ENCODE results near the gene STK35. TPM values are rescaled to one million over a fixed set of nuclear protein-coding genes. Genes with fewer than 3 reads are reported as not detected.

Gene STK35
- total RNA-seq, 2 experiments from 2014 or later, result 18.0 to 18.4 TPM

DNA sequence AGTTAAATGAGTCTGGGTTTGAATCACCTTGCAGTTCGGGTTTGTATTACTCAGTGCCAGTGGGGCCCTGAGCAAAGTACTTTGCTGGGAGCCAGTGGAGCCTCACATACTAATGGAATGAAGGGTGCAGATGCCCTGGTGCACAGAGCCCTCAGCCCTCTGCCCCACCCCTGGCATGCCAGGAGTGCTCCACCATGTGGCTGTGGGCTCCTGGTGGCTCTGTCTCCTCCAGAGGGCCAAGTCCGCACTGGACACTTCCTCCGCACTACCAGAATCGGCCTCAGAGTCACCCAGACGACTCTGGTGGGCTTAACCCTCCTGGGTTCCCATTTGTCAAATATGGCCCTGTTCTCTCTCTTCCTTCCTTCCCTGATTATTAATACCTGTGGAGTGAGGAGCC lies 94.0 kb downstream of the STK35 start:
- DNase-seq (no peak), ATAC-seq (no peak)
- intact Hi-C loops (cut with micrococcal nuclease), result no loop called here
- TF ChIP-seq, protein P1, sequence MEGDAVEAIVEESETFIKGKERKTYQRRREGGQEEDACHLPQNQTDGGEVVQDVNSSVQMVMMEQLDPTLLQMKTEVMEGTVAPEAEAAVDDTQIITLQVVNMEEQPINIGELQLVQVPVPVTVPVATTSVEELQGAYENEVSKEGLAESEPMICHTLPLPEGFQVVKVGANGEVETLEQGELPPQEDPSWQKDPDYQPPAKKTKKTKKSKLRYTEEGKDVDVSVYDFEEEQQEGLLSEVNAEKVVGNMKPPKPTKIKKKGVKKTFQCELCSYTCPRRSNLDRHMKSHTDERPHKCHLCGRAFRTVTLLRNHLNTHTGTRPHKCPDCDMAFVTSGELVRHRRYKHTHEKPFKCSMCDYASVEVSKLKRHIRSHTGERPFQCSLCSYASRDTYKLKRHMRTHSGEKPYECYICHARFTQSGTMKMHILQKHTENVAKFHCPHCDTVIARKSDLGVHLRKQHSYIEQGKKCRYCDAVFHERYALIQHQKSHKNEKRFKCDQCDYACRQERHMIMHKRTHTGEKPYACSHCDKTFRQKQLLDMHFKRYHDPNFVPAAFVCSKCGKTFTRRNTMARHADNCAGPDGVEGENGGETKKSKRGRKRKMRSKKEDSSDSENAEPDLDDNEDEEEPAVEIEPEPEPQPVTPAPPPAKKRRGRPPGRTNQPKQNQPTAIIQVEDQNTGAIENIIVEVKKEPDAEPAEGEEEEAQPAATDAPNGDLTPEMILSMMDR (IDR thresholded peaks at IDR 0.05), result no peak
- POLR2A ChIA-PET, result no interaction called here
- H3K4me3 Mint-ChIP-seq, result no peak overlapping the region
- no peaks in the 10 kb centered on the region for H3K9me3 Mint-ChIP-seq
- CTCF ChIA-PET, result no interaction called here
- no peaks in the 10 kb centered on the region for H3K4me1 Mint-ChIP-seq (ENCODE audit: low read depth)
- H3K27me3 Mint-ChIP-seq, result peaks cover 24% of the 10 kb centered on the region
- no peaks in the 10 kb centered on the region for H3K36me3 Mint-ChIP-seq (ENCODE audit: low read depth)
- no peak overlapping the region for H3K27ac Mint-ChIP-seq

DNA sequence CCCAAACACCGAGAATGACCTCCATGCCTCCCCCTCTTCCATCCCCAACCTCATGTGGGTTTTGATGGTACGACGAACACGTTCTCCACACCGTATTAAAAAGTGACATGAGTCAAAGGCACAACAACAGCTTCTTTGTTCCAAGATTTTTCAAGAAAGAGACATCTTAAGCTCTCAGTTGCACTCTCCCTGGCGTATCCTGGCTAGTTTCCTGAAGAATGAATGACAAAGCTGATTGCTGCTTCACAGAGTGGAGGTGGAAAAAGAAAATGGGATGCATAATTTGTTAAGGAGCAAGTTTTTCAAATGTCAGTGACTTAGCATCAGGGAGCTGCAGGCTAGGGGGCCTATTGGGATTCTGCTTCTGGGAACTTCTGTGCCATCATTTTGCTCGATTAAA lies 95.5 kb downstream of the STK35 start:
- POLR2A ChIA-PET, result no interaction called here
- H3K27me3 Mint-ChIP-seq, result peaks cover 24% of the 10 kb centered on the region
- intact Hi-C loops (cut with micrococcal nuclease), result no loop called here
- TF ChIP-seq, protein P1 (IDR thresholded peaks at IDR 0.05), result no peak
- H3K4me3 Mint-ChIP-seq, result no peak overlapping the region
- H3K4me1 Mint-ChIP-seq (ENCODE audit: low read depth), result no peaks in the 10 kb centered on the region
- CTCF ChIA-PET, result interaction anchor here (1.2 to 2.9 kb wide), 3 partner anchors 9 to 25 kb away, joined by 3 to 11 read pairs (median 8); no protein-coding TSS in a partner anchor
- H3K27ac Mint-ChIP-seq, result no peak overlapping the region
- H3K9me3 Mint-ChIP-seq, result no peaks in the 10 kb centered on the region
- H3K36me3 Mint-ChIP-seq (ENCODE audit: low read depth), result no peaks in the 10 kb centered on the region
- DNase-seq, result no peak
- no peak for ATAC-seq

Other genes starting within 250 kb of the STK35 start
- gene SIRPA, start 206.4 kb upstream of the STK35 start, total RNA-seq, result under 1 TPM; 0.09 TPM
- gene PDYN, start 107.8 kb upstream of the STK35 start, total RNA-seq, result not detected
- not detected for gene TGM3, start 194.2 kb downstream of the STK35 start, total RNA-seq

Measured in activated CD8-positive, alpha-beta T cell treated with anti-CD3 and anti-CD28 coated beads for 36 hours (primary cell).